SK-N-SH (cell line): ENCODE measurements around the gene FAM240A.

Experiments used
- EZH2phosphoT487 ChIP-seq: fragments of 200-600 bp; sonication (generic); IDR thresholded peaks from 2 replicates; pipeline ENCODE4 v1.6.1; 2017; ENCODE audit warnings: low read depth, mixed run types, mild to moderate bottlenecking, antibody characterized with exemption, moderate library complexity, borderline replicate concordance
- FOXJ3 ChIP-seq: sonication (generic); formaldehyde crosslinking; IDR thresholded peaks from 2 replicates; pipeline ENCODE4 v1.5.1; 2020; ENCODE audit warnings: mild to moderate bottlenecking, missing genetic modification reagents
- JUND ChIP-seq: IDR thresholded peaks from 2 replicates; pipeline ENCODE4 v1.4.0; 2012
- POLR2AphosphoS5 ChIP-seq: IDR thresholded peaks from 2 replicates; pipeline ENCODE4 v1.6.1; 2012; ENCODE audit warnings: low read depth, low read length
- RFX5 ChIP-seq: IDR thresholded peaks from 2 replicates; pipeline ENCODE4 v1.6.1; 2012; ENCODE audit warnings: mild to moderate bottlenecking, improper control_type of control experiment, low read length
- TCF12 ChIP-seq: IDR thresholded peaks from 2 replicates; pipeline ENCODE4 v1.4.0; 2012
- TF ChIP-seq, protein P1 (sequence below): fragments of 200-600 bp; sonication (generic); IDR thresholded peaks from 2 replicates; pipeline ENCODE4 v1.6.1; 2017; ENCODE audit warnings: antibody characterized with exemption, mild to moderate bottlenecking, moderate library complexity

DNA sequence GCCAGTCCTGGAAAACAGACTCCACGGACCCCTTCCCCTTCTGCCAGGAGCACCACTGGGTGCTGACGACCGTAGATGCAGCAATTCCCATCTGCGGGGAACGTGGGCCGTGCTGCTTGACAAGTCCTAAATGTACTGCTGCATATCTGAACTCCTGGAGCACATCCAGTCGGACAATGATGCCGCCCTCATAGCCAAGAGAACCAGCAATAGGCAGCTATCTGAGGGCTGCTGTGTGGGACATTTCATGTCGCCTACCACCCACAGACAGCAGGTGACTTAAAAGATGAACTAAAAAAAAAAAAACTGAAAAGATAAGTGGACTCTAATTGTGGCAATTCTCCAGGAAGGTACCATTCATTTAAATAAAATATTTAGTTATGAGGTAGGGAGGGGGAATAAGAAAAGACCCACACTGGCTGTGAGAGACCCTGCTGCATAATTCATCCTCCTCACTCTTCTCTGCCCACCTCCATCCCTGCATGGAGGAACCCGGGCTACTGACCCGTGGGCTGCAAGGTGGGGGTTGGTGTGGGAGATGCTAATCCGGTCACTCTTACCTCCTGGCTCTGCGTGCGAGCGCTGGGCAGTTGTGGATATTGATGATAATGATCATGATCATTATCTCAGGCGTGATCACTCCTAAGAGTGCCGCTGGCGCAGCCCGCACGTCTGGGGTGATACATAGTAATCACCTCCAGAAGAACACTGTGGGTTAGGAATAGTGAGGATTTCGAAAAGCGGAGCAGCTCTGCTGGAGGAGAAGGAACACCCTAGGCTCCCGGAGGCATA lies 52.8 kb downstream of the FAM240A start:
- TF ChIP-seq TCF12 (no peak), JUND (no peak), POLR2AphosphoS5 (no peak), RFX5 (no peak), EZH2phosphoT487 (no peak), FOXJ3 (CRISPR knock-in tag) (no peak)
- TF ChIP-seq, protein P1, sequence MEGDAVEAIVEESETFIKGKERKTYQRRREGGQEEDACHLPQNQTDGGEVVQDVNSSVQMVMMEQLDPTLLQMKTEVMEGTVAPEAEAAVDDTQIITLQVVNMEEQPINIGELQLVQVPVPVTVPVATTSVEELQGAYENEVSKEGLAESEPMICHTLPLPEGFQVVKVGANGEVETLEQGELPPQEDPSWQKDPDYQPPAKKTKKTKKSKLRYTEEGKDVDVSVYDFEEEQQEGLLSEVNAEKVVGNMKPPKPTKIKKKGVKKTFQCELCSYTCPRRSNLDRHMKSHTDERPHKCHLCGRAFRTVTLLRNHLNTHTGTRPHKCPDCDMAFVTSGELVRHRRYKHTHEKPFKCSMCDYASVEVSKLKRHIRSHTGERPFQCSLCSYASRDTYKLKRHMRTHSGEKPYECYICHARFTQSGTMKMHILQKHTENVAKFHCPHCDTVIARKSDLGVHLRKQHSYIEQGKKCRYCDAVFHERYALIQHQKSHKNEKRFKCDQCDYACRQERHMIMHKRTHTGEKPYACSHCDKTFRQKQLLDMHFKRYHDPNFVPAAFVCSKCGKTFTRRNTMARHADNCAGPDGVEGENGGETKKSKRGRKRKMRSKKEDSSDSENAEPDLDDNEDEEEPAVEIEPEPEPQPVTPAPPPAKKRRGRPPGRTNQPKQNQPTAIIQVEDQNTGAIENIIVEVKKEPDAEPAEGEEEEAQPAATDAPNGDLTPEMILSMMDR, result no peak
